CD4-positive, alpha-beta T cell treated with Interleukin-4 for 1 hour (primary cell): ENCODE measurements around the gene LRRC74A.
A peak's percentile ranks its signal among the peaks of the same experiment; 100 is the strongest.
"Not testable (repeated sequence)": the region's sequence is repeated elsewhere in the genome, so short reads cannot be mapped to it uniquely, and the experiment has no call there.

ENCODE experiments used
- DNase-seq, 2 donors: peaks; one replicate each; pipeline ENCODE4 v3.0.0-alpha.2; 2020 to 2022

The LRRC74A gene

DNA sequence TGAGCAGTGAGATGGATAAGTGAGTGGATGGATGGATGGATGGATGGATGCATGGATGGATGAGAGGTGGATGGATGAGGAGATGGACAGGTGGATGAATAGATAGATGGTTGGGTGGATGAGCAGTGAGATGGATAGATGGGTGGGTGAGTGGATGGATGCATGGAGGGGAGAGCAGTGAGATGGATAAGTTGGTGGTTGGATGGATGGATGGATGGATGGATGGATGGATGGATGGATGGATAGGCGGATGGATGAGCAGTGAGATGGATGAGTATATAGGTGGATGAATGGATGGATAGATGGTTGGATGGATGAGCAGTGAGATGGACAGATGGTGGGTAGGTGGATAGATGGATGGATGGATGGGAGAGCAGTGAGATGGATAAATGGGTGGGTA is 30.6 kb downstream of the LRRC74A start:
- no peak for DNase-seq

DNA sequence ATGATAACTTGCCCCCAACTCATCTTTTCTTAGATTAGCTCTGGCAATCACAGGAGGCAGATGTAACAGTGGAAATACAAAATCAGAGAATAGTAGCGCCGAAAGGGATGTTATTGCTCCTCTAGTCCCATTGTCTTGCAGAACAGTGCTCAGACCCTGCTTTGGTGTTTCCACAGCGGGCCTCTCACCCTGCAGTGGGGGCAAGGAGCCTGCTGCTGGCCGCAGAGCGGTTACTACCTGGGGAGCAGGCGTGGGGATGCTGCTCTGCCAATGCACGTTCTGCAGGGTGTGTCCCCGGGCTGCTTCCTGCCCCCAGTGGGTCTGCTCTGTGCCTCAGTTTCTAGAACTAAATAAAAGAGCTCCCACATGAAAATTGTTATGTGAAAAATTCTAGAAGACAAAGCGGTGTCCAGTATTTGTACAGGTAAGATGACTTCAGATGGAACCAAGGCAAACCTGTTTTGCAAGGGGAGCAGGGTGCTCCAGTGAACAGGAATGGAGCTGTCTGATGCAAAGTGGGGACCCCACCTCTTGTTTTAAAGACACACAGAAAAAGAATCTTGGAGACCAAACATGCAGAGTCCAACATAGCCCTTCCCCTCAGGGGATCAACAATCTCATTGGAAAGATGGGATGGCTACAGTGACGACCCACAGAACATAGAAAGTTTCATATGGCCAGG is 35.5 kb downstream of the LRRC74A start:
- no peak for DNase-seq

DNA sequence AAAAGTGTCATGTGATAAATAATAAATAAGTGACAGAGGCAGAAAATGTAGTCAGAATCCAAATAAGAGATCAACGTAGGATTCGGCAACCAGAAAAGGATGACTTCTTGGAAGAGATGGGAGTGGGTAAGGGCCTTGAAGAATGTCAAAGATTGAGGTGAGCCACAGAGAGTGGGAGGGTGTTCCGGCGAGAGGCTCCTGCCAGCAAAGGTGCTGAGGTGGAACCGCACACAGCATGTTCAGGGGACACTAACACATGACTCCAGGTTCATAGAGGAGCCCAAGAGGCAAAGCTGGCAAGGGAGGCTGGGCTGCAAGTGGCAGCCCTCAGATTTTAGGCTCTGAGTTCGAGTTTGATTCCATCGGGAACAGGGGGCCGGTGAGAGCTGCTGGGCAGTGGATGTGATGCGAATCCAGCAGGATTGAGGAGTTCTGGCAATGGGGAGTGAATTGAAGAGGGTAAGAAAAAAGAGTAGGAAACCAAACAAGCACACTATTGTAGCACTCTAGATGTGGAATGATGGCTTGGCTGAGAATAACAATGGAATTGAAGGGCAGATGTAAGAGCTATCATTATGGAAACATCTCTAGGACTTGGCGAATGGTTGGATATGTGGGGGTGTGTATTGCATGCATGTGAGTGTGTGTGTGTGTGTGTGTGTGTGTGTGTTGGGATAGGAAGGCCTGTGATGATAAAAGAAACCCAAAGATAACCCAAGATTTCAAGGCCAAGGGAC is 36.5 kb downstream of the LRRC74A start:
- DNase-seq = no peak

DNA sequence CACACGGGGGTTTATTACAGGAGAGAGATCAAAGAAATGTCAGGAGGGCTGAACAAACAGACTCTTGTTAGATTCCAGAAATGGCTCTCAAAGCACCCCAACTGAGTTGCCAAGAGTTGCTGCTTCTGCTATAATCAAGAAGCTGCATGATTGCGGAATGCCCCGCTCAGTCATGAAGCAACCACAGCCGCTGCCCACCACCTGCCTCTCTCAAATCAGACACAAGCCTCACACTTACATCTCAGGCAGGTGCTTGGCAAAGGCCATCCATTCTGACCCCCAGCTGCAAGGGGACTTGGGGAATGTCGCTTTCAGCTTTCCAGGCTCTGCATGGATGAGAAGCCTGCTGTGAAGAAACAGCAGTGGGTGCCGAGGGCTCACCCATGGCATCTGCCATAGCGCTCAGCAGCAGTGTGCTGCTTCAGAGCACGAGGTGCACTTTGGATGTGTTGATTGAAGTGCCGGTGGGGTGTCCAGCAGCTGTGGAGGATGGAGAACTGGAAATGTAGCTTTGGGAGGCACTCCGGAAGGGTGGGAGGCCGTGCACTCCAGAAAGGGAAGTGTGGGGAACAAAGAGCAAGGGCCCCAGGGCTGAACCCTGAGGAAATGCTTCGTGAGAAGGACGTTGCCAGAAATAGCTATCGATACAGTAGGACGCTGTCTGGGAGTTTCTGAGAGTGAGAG is 37.7 kb downstream of the LRRC74A start:
- DNase-seq = peak in 1 of 2 donors; percentile 54

DNA sequence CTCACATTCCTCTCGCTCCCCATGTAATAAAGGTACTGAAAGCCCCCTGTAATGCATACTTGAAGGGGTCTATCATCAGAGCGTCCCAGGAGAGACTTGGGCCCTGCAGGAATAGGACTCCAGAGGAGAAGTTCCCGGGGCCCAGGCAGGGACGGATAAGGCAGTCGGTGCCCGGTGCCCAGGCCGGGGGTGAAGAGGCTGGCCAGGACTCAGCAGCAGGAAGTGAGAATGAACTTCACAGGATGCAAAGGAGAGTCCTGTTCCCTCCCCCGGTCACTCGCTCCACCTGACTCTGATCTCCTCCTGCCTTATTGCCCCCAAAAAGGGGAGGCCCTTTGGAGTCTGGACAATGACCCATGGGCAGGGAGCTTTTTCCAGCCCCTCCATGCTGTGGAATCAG is 40.2 kb downstream of the LRRC74A start:
- DNase-seq = no peak

DNA sequence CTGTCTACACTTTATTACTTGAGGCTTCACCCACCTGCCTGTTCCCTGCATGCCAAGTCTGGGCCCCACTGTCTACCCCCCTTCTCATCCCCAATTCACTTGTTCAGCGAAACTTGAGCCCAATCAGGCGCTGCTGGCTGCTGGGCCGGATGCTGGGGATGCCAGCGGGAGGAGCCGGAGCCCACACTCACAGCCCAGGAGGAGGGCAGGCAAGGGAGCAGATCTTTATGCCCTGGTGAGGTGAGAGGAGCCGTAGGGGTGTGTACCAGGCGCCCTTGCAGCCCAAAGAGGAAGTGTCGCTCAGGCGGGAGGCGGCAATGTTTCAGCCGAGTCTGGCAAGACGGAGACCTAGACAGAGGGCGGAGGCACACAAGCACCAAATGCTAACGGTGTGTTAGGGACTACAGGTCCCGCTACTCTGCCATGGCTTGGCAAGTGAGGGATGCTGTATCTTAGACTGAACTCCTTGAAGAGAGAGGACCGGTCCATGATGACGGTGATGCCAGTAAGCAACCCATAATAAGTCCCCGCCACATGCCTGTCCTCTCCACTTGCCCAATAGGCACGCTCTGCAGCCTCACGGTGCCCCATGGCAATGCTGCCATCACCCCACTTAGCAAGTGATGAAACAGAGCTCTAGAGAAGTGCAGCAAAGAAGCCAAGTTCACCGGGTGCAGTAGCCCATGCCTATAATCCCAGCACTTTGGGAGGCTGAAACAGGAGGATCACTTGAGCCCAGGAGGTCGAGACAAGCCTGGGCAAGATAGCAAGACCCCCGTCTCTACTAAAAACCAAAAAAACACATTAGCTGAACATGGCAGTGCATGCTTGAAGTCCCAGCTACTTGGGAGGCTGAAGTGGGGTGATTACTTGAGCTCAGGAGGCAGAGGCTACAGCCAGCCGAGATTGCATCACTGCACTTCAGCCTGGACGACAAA is 41.6 kb downstream of the LRRC74A start:
- DNase-seq = peak; percentile 22 to 60

DNA sequence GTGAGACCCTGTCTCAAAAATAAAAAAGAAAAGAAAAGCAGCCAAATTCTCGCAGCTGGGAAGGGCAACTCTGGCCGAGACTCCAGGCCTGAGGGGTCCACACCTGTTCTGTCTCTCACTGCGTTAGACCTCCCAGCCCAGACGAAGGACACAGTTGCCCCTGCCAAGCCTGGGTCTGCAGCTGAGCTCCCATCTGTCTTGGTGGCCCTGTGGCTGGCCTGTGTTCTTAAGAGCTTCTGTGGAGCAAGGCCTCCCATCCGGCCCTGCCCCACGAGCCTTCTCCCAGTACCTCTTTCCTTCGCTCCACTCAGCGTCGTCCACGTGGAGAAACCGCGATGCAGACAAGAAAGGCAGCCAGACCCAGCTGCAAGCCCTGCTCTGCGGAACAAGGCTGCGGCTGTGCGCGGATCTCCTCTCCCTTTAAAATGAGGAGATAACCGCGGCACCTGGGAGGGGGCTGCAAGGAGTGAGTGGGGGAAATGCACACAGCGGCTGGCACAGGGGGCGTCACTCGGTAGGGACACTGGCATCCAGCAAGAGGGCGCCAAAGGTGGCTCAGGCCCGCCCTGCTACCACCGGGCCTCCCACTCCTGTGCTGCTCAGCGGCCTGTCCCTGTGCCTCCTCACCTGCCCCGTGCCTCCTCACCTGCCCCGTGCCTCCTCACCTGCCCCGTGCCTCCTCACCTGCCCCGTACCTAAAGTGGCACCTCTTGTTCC is 42.4 kb downstream of the LRRC74A start:
- no peak for DNase-seq

DNA sequence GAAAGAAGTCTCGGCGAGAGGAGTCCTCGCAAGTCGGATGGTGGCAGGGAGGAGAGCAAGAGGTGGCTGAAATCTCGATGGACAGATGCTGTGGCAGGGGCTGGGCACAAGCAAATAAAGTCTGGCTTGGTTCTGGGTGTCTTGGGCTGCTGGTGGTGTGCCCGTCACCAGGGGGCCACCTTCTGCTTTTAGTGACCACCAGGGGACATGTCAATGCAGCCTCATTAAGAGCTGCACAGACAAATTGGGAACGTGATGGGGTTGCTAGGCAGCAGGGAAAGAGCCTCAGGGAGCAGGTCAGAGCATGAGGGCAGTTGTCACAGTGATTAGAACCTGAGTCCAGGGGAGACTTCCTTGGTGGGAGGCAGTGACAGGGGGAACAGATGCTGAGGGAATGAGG is 44.0 kb downstream of the LRRC74A start:
- DNase-seq = no peak

DNA sequence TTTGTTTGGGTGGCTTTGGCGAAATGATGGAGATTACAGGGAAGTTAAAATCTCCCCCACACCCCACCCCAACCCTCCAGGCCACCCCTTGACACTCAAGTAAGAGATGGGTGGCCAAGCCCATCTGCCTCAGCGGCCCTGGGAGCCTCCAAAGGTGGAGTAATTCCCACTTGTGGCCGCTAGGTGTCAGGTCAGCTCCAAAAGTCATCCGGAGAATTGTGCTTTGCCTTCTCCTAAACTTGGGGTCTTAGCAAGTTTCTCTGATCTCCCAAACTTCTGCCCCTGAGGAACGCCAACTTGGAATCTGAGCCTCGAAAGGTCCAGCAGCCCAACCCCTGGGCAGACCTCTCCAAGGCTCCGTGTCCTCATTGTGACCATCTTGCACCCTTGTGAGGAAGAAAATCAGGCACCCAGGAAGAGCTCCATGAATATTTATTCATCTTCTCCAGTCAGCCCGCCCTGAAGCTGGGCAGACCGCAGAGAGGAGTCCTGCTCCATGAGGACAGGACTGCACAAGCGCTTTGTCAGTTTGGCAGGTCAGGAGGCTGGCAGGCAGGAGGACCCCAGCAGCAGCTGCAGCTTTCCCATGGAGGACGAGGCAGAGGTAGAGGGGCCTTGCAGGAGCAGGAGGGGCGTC is 46.7 kb downstream of the LRRC74A start:
- DNase-seq = peak; percentile 69 to 72

DNA sequence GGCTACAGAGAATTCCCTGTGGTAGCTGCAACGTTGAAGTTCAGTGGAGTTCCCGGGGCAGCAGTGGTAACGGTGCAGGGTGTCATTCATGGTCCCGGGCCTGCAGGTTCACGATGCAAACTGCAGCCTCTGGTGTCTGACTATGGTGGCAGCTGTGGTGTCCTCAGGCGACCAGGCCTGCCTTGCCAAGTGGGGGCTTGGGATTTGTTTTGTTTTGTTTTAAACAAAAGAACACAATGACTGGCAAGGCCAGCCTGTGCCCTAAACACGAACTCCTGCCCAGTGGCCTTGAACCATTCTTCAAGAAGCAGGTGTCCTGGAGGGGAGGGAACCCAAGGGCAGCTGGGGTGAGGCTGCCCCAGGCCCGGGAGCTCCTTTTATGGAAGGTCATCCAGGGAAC is 48.5 kb downstream of the LRRC74A start:
- DNase-seq = no peak

DNA sequence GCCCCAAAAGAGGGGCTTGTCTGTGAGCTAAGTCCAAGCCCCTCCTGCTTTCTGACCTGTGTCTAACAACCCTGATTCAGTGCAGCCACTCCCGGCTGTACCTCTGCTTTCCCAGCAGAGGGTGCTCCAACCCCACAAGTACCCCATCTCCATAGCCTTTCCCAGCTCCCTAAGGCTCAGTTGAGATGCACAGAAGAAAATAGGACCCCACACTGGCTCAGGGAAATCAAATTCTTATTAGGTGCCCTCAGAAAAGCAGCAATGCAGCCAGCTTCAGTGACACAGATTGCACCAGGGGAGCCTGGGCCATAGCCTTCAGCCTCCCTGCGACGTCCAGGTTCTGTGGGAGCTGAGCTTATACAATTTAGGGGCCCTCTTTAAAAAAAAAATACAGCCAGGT is 49.9 kb downstream of the LRRC74A start:
- peak; percentile 49 to 60 for DNase-seq

DNA sequence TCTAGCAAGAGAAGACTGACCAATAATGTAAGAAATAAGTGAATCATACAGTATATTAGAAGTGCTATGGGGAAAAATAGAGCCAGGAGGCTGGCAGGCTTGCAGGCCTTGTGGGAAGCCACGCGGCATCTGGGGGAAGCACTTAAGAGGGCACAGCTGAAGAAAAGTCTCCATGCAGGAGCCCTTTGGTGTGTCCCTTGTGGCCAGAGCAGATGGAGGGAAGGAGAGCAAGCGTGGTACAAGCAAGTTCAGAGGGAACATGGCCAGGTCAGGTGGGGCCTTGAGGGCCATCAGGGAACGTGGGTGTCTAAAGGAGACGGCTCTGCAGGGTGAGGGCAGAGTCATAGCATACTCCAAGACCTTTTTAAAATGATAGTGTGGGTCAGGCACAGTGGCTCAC is 51.7 kb downstream of the LRRC74A start:
- DNase-seq = no peak

DNA sequence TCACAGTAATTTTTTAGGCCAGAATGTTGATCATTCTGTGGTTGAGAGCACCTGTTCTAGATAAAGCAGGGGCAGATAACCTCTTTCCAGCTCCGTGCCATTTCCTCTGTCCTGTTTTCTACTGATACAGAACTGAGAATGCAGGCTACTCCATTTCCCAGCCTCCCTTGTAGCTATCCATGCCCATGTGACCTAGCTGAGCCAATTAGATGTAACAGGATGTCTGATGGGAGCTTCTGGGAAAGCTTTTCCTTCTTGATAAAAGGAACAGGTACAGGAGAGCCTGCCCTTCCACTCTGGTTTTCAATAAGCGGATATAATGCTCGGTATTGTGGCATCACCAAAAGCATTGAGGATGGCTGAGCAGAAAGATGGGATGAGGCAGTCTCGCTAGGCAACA is 54.2 kb downstream of the LRRC74A start:
- no peak for DNase-seq

DNA sequence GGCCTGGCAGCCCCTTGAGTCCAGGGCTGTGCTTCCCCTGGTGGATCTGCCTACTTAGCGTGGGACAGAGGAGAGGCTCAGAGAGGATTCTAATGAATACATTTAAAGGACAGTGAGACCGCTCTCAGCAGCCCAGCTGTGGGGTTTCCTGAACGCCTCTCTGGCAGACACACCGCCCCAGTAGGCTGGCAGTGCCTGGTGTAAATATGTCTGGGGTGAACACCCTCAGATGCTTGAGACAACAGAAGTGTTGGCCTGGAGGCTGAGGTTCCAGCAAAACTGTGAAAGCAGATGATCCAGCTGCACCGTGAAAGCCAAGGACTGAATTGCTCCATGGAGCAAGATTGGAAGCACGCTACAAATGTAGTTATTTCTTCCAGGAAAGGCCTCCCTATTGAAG is 55.1 kb downstream of the LRRC74A start:
- no peak for DNase-seq

DNA sequence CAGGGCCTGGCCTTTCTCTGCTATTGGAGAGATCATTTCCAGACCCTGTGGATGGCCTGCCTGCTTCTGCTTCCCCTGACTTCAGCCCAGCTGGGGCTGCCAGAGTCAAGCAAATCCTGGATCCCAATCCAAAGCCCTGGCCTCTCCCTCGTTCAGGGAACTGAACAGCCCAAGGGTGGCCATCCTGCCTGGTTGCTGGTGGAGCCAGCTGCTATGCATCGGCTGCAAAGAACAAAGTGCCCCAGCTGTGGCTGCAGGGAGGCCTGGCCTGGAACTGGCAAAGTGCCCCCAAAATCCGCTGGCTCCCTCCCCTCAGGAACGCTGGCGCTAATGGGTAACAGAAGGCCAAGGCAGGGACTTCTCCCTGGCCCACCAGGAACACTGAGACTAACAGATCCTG is 56.4 kb downstream of the LRRC74A start:
- no peak for DNase-seq

DNA sequence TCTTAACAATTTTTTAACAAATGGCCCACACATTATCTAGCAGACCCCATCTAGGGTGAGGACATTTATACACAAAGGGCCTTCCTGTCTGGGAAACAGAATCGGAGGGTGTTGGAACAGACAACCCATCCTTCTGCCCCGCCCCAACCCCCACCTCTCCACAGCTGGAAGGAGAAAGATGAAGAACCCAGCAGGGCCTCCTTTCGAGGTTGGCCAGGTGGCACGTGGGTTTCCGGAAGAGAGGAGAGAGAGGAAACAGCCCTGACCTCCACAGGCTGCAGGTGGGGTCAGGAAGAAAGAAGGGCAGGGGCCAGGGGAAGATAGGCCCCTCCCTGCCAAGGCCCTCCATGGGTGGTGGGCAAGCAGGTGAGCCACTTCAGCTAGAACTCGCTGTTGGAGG is 57.2 kb downstream of the LRRC74A start:
- DNase-seq = no peak

DNA sequence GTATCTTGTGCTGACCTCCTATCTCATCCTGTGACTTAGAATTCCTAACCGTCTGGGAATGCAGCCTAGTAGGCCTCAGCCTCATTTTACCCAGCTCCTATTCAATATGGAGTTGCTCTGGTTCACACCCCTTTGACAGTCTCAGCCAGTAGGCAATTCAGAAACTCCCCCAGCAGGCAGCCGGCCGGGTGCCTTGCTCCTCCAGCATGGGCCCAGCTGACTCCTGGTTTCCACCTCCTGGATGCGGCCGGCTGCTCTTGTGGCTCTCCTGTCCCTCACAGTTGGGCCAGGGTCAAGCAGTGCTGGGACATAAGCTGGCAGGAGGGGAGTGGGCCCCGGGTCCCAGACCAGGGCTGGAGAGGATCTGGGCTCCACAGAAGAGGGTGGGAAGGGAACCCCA is 58.2 kb downstream of the LRRC74A start:
- no peak for DNase-seq

DNA sequence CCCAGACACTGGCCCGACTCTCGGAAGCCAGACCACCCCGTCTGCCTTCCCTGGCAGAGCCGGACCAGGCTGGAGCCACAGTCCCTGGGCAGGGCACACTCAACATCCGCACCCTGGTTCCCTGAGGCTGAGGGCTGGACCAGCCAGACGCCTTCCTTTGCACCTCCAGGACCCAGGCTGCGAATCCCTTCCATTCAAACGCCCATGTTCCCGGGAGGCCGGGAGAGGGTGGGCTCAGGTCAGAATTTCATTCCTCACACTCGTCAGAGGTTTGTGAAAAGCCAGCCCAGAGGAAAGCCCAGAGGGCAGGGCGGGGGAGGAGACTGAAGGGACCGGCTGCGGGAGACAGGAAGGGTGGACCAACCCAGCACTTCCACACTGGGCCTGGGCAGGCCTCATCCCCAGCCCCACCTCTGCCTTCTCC is 58.7 kb downstream of the LRRC74A start:
- DNase-seq = no peak

DNA sequence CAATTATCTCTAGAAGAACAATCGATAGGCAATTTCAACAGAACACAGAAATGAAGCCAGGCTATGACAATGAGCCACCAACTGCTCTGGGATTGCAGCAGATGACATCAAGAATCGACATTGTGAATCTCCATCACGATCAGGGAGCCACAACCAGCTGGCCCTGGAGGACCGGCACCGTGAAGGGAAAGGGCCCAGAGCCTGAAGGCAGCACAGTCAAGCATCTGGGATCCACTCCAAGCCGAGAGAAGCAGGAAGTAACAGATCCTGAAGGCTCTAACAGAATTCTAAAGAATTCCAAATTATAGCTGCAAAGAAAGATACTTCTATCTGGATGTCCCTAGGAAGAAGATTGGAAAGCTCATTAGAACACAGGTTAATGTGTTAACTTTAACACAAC is 61.0 kb downstream of the LRRC74A start:
- no peak for DNase-seq

DNA sequence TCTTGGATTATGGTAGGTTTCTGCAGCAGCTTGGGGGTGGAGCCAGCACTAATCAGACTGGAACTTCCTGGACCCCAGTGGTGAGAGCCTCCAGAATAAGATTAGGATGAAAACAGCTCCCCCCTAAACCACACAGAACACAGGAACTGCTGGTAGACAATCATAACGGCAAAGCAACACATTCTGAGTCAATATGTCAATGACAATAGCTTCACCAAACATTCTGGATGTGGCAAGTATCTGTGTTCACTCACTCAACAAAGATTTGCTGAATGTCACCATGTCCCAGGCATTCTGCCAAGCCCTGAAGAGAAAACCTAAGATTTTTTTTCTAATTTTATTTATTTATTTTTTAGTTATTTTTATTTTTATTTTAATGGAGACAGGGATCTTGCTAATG is 65.2 kb downstream of the LRRC74A start:
- DNase-seq = no peak

DNA sequence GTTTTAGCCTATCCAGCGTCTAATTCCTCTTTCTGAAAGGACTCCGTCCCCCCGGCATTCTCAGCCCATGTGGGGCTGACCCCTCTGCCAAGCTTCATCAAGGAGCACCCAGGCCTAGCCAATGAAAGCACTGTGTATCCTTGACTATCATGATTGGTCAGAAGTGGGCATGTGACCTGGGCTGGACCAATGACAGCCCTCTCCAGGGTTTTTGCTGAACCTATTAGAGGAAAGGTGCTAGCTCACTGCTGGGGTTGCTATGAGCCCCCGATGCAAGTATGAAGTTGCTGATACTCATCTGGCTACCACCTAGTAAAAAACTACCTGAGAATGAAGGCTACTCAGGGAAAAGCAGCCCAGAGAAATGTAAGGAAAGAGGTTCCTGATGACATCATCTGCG is 68.1 kb downstream of the LRRC74A start:
- DNase-seq = no peak

DNA sequence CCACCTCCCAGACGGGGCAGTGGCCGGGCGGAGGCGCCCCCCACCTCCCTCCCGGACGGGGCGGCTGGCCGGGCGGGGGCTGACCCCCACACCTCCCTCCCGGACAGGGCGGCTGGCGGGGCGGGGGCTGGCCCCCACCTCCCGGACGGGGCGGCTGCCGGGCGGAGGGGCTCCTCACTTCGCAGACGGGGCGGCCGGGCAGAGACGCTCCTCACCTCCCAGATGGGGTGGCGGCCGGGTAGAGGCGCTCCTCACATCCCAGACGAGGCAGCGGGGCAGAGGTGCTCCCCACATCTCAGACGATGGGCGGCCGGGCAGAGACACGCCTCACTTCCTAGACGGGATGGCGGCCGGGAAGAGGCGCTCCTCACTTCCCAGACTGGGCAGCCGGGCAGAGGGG is 71.8 kb downstream of the LRRC74A start:
- DNase-seq = not testable (repeated sequence)
